Measurements from ENCODE around the gene CNIH2. TPM values are rescaled to one million over a fixed set of nuclear protein-coding genes. Genes with fewer than 3 reads are reported as not detected.
"Not testable (repeated sequence)": the region's sequence is repeated elsewhere in the genome, so short reads cannot be mapped to it uniquely, and the experiment has no call there.

Gene CNIH2
- total RNA-seq, 1 donor from 2014 or later, result 0.52 TPM

- no peak for ATAC-seq
Observed at GRCh38 chr11:66259956-66260355, 18.0 kb upstream of the CNIH2 start.

- ATAC-seq, result no peak
Observed at GRCh38 chr11:66261578-66261977, 16.4 kb upstream of the CNIH2 start.

DNA sequence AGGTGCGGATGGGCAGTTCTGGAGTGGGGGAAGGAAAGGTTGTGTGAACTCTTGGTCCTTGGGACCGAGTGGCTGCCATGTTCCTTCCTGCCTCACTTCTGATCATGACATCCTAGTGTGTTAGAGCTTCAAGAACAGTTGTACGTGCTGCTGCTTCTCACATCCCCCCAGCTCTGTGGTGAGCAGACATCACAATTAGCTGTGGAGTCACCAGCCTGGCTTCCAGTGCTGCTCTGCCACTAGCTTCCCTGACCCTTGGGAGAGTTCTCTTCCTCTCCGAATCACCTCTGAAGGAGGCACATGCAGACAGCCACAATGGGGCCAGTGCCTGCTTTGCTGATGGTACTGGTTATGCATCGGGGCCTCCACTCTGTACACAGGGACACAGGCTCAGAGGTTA lies 15.8 kb upstream of the CNIH2 start:
- no peak for ATAC-seq

GRCh38 chr11:66262696-66263095 lies 15.3 kb upstream of the CNIH2 start:
- no peak for ATAC-seq

DNA sequence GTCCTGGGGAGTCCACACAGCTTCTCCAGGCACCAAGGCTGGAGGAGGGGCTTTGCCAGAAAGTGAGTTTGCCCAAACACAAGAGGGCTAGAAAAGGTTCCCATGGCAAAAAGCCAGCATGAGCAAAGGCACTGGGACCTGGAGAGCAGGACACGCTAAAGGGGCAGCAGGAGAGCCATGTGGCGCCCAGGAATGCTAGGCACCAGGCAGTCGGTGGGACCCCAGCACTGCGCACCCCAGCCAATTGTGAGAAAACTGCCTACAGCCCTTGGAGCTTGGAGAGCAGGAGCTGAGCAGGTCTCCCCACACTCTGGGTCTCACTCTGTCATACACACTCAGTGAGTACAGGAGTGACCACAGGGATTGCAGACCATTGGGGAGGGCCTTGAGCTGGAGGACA lies 14.7 kb upstream of the CNIH2 start:
- ATAC-seq, result no peak

DNA sequence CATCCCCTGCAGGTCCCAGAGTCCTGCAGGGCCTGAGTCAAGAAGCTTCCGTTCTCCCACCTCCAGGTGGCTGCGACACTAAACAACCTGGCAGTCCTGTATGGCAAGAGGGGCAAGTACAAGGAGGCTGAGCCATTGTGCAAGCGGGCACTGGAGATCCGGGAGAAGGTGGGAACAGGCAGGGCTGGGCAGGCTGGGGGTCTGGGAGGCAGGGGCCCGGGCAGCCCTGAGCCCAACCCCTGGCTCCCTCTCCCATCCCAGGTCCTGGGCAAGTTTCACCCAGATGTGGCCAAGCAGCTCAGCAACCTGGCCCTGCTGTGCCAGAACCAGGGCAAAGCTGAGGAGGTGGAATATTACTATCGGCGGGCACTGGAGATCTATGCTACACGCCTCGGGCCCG lies 14.2 kb upstream of the CNIH2 start:
- no peak for ATAC-seq

GRCh38 chr11:66264383-66264782 lies 13.6 kb upstream of the CNIH2 start:
- ATAC-seq, result no peak

GRCh38 chr11:66264914-66265313 lies 13.1 kb upstream of the CNIH2 start:
- ATAC-seq, result no peak

DNA sequence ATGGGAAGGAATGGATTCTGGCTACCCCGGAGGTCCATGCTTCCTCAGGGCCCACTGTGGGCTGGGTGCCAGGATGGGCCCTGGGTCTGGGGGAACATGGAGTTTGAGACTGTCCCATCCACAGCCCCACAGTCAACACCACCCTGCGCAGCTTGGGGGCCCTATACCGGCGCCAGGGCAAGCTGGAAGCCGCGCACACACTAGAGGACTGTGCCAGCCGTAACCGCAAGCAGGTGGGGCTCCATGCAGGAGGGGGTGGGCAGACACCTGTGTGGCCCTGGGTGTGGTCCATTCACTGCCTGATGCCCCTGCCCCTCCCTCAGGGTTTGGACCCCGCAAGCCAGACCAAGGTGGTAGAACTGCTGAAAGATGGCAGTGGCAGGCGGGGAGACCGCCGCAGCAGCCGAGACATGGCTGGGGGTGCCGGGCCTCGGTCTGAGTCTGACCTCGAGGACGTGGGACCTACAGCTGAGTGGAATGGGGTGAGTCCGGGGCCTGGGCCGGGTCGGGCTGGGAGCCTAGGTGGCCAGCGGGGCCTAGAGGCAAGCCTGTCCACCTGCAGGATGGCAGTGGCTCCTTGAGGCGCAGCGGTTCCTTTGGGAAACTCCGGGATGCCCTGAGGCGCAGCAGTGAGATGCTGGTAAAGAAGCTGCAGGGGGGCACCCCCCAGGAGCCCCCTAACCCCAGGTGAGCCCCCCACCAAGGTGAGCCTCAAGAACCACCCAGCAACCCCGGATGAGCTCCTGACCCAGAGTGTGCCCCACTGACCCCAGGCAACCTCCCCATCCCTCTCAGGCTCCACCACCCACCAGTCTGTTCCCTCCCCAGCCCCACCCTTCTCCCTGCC lies 12.2 kb upstream of the CNIH2 start:
- no peak for ATAC-seq

DNA sequence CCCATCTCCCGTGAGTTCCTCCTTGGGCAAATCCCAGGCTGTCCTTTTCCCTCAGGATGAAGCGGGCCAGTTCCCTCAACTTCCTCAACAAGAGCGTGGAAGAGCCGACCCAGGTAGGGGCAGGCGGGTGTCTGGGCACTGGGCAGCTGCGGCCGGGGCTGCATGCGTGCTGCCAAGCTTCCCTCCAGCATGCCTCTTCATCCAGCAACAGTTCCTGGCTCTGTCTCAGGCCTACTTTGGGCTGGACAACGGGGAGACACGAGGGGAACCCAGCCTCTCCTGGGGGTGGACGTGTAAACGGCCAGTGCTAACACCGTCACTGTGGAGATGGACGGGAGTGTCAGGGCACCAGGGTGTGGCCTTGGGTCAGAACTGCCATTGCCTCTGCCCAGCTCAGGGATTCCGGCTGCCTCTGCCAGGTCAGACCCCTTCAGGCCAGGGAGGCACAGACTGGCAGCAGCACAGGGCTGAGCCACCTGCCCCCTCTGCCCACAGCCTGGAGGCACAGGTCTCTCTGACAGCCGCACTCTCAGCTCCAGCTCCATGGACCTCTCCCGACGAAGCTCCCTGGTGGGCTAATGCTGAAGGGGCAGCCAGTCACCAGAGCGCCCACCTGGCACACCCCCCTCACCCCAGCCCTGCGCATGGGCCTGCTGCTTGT lies 11.5 kb upstream of the CNIH2 start:
- no peak for ATAC-seq

DNA sequence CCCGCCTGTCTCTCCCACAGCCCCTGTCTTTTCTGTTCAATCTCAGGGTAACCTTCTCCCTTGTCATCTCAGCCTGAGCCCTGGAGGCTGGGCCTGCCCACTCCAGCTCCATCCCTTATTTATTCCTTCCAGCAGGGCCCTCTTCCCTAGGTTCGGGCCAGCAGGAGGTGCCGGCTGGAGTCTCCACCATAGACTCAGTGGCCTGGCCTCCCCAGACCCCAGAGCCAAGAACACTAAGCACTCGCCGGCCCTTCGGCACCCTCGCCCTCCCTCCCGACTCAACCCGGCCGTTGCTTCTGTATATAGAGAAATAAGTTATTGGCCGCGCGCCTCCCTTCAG lies 11.0 kb upstream of the CNIH2 start:
- no peak for ATAC-seq

DNA sequence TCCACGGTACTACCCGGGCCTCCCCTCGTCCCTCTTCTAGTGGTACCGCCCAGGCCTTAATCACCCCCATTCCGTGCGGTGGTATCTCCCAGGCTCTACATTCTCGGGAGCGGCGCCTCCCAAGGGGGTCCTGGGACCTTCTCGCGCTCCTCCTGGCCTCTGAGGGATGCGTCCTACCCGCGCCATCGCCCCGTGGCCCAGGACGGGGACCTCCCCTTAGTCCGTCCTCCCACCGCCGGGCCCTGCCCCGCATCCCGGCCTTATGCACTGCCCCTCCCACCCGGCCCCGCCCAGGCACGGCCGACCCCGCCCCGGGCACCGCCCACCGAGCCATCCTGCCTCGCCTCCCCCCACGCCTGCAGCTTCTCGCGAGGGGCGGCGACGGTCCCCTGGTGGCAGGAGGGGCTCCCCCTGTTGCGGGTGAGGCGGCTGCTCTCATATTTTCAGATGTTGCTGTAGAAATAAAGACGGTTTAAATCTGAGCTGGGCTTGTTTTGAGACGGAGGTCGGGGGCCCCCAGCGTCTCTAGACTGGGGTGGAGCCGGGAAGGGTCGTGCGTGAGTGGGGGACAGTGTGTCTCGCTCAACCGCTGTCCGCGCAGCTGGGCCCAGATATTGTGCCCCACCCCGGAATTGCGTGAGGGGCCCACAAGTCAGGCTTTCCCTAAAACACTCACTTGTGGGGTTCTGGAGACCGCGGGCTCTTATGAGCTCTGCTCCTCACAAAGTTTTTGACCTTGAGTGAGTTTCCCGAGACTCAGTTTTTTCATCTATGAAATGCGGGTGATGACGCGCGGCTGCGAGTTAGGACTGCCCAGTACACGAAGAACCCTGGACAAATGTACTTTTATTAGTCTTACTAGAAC lies 10.4 kb upstream of the CNIH2 start:
- ATAC-seq, result peak; percentile 76

GRCh38 chr11:66268244-66268951 lies 9.6 kb upstream of the CNIH2 start, which contains the start of gene RAB1B:
Gene RAB1B (plus strand): TSS chr11:66268639. CDS start chr11:66268680, 41 bp downstream.
- peak; percentile 86 for ATAC-seq

DNA sequence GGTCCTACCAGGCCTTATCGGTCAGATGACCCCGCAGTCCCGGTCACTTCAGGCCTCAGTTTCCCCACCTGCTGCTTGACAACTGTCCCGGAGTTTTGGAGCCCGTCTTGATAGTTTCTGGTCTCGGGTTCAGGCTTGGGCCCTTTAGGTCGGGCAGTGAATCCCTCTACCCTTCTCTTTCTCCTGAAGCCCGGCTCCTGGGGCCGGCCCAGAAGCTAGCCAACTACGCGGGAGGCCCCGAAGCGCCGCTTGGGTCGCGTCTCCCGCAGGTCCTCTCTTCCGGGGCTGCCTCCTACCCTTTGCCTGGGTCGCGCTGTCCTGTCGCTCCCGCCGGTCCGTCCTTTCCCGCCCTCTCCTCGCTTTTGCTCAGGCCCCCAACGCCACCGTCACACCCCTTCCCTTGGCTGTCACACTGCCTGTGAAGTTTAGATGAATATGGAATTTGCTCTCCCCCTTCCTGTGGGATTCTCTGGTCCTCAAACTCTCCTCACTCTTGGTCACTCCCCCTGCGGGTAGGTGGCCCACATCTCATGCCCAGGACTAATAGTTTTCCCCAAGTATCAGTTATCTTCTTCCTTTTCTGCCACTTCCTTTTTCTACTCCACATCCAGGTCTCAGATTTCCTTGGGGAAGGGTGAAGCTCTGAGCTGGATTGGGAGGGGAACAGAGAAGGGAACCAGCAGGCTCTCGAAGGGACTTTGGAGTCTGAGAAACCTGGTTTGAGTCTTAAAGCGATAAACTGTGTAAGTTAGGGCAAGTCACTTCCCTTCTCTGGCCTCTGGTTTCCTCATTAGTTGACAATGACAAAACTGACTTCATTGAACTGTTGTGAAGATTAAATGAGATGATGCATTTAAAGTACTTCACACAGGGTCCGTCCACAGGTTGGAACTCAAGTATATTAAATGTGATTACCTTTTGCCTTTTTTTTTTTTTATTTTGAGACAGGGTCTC lies 8.7 kb upstream of the CNIH2 start:
- ATAC-seq, result no peak

- ATAC-seq, result no peak
Observed at GRCh38 chr11:66271816-66272215, 6.2 kb upstream of the CNIH2 start.

DNA sequence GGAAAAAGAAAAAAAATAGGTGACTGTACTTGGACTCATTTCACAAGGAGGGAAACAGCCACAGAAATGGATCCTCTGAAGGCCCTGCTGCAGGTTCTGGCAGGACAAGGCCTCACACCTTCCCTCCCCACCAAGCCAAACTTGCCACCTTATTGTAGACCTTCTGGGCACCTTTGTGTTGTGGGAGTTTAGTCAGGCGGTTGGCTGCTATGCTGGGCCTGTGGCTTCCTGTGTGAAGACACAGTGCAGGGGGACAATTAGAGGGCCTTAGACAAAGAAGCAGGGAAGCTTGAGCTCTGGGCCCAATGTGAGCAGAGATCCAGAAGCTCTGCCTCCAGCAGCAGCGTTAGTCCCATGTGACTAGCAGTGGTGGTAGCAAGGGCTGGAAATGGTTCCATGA lies 5.4 kb upstream of the CNIH2 start:
- ATAC-seq, result no peak

- ATAC-seq, result no peak
Observed at GRCh38 chr11:66274219-66274618, 3.8 kb upstream of the CNIH2 start.

DNA sequence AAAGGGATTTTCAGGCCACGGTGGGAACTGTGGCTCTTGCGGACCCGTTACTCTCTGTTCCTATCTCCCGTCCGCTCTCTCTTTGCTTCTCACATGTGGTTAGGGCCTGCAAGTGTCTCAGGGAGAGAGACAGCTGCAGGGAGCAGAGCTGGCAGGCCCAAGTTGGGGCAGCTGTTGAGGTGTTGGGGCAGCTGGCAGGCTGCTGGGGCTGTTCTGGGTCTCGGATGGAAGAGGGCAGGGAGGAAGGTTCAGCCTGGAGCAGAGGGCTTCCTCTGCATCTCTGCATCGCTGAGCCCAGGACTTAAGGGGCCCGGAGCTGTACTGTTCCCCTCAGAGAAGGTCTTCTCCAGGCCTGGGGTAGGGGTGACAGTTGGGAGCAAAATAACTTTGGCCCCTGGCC lies 2.6 kb upstream of the CNIH2 start:
- no peak for ATAC-seq

- ATAC-seq, result no peak
Observed at GRCh38 chr11:66275984-66276612, 1.9 kb upstream of the CNIH2 start.

- ATAC-seq, result not testable (repeated sequence)
Observed at GRCh38 chr11:66276619-66277018, 1.4 kb upstream of the CNIH2 start.

- ATAC-seq, result not testable (repeated sequence)
Observed at GRCh38 chr11:66277064-66277463, 911 bp upstream of the CNIH2 start.

Data from esophagus mucosa (tissue), 1 donor.